ENCODE data around the gene CEMIP2. TPM values are rescaled to one million over a fixed set of nuclear protein-coding genes. Genes with fewer than 3 reads are reported as not detected.

Gene CEMIP2
- polyA plus RNA-seq, 1 of the 3 experiments (the other 2 are of a cell fraction) = 39.8 TPM

GRCh38 chr9:71767163-71767775 lies 1.0 kb downstream of the CEMIP2 start:
- no peak overlapping the region; a peak in 1 of 4 replicates for H3K27ac ChIP-seq (ENCODE audit: low read depth in 2 of 2, low read length in 1 of 2)
- ChIA-PET POLR2A (no interaction called here), CTCF (interaction anchor here (1.1 to 1.4 kb wide), 2 partner anchors 82 to 271 kb away, joined by 3 read pairs; no protein-coding TSS in a partner anchor)
- H3K79me2 ChIP-seq (ENCODE audit: insufficient read depth) = peaks cover 41% of the 10 kb centered on the region
- peak overlapping the region; percentile 66 to 84 for H3K4me3 ChIP-seq (ENCODE audit: low read depth in 2 of 2, low read length in 1 of 2)
- H3K36me3 ChIP-seq (replicated peaks in 1 of 2; ENCODE audit: control insufficient read depth in 1 of 2, insufficient read depth in 2 of 2, low read length in 1 of 2) = no peaks in the 10 kb centered on the region
- WGBS (ENCODE audit: low lambda C conversion rate) = 16% methylated on average over 7 of the region's 7 CpGs
- H3K9me3 ChIP-seq = no peaks in the 10 kb centered on the region
- H3K27me3 ChIP-seq (ENCODE audit: insufficient read depth) = no peaks in the 10 kb centered on the region; the same call in 1 of the 2 replicates
- peak overlapping the region; percentile 81 for H3K4me2 ChIP-seq
- H3K9me2 ChIP-seq = no peaks in the 10 kb centered on the region
- TF ChIP-seq MXI1 (IDR thresholded peaks at IDR 0.05; ENCODE audit: low read depth, low read length) = no peak
- no peak for TF ChIP-seq FOXM1 (IDR thresholded peaks at IDR 0.05; ENCODE audit: low read depth)
- no peak for TF ChIP-seq YY1 (IDR thresholded peaks at IDR 0.05; ENCODE audit: low read depth)
- TF ChIP-seq PBX3 (IDR thresholded peaks at IDR 0.05) = no peak
- TF ChIP-seq NRF1 (IDR thresholded peaks at IDR 0.05; ENCODE audit: low read depth, low read length) = no peak
- TF ChIP-seq RAD21 (IDR thresholded peaks at IDR 0.05; ENCODE audit: low read length) = no peak
- no peak for TF ChIP-seq EP300 (IDR thresholded peaks at IDR 0.05; ENCODE audit: borderline replicate concordance in 1 of 2, low read depth in 1 of 2, low read length in 1 of 2)
- TF ChIP-seq USF1 (IDR thresholded peaks at IDR 0.05; ENCODE audit: borderline replicate concordance, low read depth) = no peak
- TF ChIP-seq CHD2 (IDR thresholded peaks at IDR 0.05; ENCODE audit: low read length, partially characterized antibody) = no peak
- no peak for TF ChIP-seq USF2 (IDR thresholded peaks at IDR 0.05; ENCODE audit: borderline replicate concordance, low read depth, low read length)
- TF ChIP-seq GABPA (IDR thresholded peaks at IDR 0.05; ENCODE audit: low read depth) = no peak
- no peak for TF ChIP-seq TCF12 (IDR thresholded peaks at IDR 0.05)
- TF ChIP-seq RXRA (IDR thresholded peaks at IDR 0.05; ENCODE audit: borderline replicate concordance, low read depth) = no peak
- TF ChIP-seq CTCF (IDR thresholded peaks at IDR 0.05) = no peak
- no peak for DNase-seq
- H2AFZ ChIP-seq (ENCODE audit: low read depth) = no peak overlapping the region
- peak overlapping the region; percentile 81 for H3K9ac ChIP-seq
- H4K20me1 ChIP-seq (ENCODE audit: insufficient read depth) = no peaks in the 10 kb centered on the region
- H3F3A ChIP-seq (replicated peaks; ENCODE audit: insufficient read depth) = peaks cover 21% of the 10 kb centered on the region
- H3K4me1 ChIP-seq (ENCODE audit: control insufficient read depth in 1 of 2, insufficient read depth in 2 of 2, low read depth in 1 of 2, low read length in 1 of 2) = peaks cover 8 to 29% of the 10 kb centered on the region in 2 experiments
